Measurements from ENCODE around the gene SECISBP2L.

The SECISBP2L gene

DNA sequence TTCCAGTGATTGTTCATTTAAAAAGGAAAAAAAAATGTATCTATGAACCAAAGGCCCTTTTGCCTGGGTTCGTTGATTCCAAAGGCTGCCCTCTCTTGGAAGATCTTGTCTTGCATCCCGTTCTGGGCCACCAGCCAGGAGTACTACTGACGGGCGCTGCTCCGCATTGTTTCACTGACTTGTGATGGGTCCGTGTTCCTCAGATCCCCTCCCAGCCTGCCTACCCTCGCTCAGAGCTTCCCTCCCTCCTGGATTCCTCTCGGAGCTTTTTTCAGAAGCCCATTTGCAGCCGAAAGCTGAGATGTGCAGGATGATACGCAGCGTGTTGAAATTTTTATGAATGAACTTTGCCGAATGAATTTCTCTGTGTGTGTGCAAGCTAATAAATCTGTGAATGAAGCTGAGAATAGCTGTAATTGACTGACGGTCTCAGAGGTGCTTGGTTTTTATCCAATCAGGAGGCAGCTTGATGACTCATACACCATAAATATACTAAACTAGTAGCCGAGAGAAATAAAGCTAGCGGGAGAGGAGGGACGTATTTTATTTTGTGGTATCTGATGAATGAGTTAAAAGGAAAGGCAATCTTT is 82.6 kb downstream of the SECISBP2L start, which contains the start of gene SHC4:
Gene SHC4 (minus strand): TSS at position 396 of the 590 bp plus-strand sequence. CDS start 904 bp downstream, outside the sequence.
- DNase-seq: peak; percentile 14

DNA sequence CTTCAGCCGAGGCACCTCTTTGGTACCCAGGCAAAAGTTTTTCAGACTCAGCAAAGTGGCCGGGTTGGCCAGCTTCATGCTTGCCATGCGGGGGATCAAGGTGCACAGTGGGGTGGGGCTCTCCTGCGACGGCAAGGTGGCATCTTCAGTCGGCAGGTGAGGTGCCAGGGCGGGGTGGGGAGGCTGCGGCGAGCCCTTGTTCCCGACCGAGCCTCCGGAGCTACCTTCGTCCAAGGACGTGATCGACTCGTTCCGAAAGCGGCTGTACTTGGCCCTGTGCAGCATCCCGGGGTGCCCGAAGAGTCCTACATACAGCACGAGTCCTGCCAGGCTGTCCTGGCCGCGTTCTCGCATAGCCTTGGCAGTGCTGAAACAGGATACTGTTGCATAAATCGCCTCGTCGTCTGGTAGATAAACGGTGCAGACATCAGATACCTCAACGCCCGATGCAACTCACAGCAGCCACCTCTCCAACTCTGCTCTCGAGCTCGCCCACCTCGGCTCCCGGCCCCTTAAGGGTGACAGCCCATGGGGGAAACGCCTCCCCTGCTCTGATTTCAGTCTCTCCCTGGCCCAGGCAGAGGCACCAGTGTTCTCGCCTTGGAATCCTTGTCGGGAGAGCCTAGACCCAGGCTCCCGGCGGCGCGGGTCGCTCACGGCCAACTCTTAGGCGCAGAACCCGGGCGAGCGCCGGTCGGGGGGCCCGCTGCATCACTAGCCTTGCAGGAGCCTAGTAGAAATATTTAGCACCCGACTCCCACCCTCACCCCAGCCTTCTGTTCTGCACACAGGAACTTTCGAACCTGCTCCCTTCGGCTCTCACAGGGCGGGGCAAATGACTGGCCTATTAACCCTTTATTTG is 83.4 kb downstream of the SECISBP2L start:
- peak; percentile 4 for DNase-seq

DNA sequence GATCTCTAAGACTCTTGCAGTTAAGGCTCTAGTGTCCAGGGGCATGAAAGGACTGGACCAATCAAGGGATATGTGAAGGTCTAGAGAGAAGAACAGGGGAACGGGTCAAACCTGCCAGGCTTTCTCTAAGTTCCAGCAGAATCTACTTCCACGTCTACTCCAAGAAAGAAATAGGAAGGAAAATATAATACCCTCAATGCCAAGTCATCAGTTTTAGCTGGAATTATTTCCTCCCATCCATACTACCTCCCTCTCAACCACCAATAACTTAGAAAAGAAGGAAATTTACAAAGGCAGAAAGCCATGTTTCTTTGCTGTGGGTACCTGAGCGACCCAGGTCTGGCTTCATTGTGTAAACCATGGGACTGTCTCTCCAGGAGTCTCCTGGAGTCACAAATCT is 90.3 kb downstream of the SECISBP2L start:
- DNase-seq: no peak

DNA sequence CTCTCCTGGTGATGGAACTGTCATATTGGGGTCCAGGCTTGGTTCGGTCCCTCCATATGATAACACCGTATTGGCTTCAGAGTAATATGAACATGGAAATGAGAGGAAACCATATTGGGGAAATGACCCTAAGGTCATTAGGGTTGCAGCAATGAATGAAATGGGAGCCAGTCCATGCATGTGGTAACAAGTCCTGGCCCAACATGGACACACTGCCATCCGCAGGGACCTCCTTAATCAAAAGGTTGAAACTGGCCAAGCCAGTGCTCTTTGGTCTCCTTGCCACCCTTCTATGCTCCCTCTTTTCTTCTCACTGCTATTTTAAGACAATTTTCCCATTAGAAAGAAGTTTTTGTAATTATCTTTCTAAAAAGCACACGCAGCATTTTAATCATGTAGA is 90.9 kb downstream of the SECISBP2L start:
- no peak for DNase-seq

DNA sequence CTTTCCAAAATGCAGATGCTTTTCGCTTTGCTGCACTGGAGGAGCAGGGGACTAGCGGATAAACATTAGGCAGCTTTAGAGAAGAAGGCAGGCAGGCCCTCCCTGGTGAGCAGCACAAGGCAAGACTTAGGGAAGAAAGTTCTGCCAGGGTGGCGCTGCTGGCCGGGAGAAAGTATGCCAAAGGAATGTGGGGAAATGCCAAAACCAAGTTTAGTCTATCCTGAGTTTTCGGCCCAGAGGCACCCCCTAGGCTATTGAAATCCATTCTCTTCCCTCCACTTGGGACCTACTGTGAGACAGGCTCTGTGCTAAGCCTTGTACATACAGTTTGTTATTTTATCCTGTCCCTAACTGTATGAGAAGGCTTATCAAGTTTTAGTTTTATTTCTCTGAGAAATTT is 91.7 kb downstream of the SECISBP2L start:
- no peak for DNase-seq

DNA sequence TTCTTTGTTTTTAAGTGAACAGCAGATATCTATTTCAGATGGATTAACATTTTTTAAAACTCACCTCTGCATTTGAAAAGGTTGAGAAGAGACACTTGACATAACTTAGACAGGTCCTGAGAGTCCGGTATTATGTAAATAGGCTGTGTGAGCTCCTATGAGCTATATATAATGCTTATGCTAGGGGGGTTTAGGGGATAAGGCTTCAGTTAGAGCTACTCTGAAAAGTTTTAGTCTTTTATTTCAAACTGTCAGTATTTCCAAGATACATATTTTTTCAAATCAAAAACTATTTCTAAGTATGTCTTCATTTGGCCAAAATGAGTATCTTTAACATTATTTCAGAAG is 99.4 kb downstream of the SECISBP2L start:
- DNase-seq: no peak

DNA sequence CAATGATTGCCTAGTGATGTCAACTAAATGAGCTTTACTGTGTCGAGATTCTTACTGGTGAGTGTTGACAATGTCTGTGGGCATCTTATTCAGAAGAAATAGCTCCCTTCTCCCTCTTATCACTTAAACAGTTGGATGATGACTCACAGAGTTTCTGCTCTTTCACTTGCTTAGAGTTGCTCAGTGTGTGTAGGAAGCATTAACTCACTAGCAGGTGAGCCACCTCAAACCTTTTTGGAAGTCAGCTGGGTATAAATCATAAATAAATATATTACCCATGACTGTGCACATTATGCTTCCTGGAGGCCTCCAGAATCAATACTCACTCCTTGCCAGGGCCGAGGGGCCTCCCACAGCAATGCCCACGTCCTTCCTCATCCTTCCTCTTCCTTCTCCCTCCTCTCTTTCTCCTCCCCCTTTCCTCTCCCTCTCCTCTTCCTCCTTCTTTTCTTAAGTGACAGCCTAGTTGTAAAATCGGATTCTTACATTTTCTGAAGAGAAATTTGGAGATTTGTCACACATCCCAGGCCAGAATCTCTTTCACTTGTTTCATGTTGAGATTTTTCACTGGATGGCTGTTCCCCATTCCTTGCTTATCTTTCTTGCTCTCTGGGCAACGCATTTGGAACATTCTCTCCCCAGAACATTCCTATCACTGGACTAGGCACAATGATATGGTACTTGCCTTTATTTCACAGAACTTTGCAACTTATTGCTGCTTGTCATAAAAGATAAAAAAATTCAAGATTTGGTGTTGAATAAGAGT is 100.0 kb downstream of the SECISBP2L start:
- no peak for DNase-seq

DNA sequence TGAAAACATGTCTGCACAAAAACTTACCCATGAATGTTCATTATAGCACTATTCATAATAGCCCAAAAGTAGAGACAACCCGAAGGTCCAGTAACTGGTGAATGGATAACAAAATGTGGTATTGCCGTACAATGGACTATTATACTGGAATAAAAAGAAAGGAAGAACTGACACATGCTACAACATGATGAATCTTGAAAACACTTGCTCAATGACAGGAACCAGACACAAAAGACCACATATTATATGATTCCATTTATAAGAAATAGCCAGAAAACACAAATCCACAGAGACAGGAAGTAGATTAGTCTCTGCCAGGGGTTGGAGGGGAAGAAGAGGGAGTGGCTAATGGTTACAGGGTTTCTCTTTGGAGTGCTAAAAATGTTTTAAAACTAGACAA is 100.9 kb downstream of the SECISBP2L start:
- DNase-seq: no peak

DNA sequence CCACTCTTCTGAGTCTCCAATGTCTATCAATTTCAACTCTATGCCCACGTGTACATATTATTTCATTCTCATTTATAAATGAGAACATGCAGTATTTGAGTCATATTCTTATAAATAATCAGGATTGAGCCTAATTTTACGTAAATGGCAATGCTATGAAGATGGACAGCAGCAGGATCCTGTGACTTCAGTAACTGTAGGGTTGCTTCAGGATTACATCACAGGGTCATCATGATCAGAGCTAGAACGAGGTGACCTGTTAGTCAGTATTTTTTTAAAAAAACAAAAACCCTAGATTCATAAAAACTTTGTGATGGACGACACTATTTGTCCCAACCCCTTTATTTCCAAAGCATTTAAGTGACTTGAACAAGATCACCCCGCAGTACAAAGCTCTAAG is 104.3 kb downstream of the SECISBP2L start:
- DNase-seq: no peak

DNA sequence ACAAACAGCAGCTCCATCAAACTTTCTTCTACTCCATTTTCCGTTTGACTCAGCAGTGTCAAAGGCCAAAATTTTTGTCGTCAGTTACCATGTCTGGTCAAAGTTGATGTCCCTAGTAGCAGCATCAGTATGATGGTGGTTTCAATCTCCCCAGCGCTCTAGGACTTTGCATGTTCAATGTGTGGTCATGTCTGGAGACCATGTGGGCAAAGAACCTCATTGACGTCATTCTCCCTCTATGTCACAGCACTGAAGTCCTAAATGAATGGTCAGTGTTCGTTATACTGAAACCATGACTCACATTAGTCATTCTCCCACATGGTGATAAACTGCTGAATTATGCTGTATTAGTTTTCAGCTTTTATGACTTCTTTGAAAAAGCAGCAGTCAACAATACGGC is 105.7 kb downstream of the SECISBP2L start:
- DNase-seq: no peak

DNA sequence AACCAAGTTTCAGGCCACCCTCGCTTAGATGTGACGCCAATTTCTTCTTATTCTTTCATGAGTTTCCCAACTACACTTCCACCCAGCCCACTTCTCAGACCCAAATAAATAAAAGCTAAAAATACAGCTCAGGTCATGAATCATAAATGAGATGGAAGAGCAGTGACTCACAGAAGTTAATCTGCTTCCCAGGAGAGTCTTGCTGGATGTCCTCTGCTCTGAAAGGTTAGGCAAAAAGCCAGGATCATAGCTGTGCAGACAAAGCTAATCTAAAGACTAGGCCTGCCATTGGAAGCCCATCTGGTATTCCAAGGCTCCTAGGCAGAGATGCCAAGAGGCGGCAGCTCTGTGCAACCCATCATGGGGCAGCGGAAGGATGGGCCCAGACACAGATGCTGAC is 106.6 kb downstream of the SECISBP2L start:
- DNase-seq: no peak

Measured in DMS79 treated with DMSO at 0.1 percent for 48 hours (cell line).